Measurements from ENCODE around the gene A4GNT. TPM values are rescaled to one million over a fixed set of nuclear protein-coding genes. Genes with fewer than 3 reads are reported as not detected.

A4GNT gene
- total RNA-seq, 2 experiments from 2014 or later: not detected

- Histone ChIP-seq H2AFZ (ENCODE audit: low read length) (no peak overlapping the region), H3K27ac (ENCODE audit: low read depth, low read length, poor library complexity, severe bottlenecking) (no peak overlapping the region), H3K4me3 (ENCODE audit: low read depth, low read length, poor library complexity, severe bottlenecking) (no peak overlapping the region), H3K9me2 (ENCODE audit: insufficient read depth, low read length) (no peaks in the 10 kb centered on the region), H3K36me3 (ENCODE audit: insufficient read depth, low read length) (no peaks in the 10 kb centered on the region), H3K79me2 (ENCODE audit: insufficient read depth, low read depth, low read length) (no peaks in the 10 kb centered on the region), H3K4me2 (ENCODE audit: low read length) (no peak overlapping the region), H4K20me1 (ENCODE audit: insufficient read depth, low read length) (no peaks in the 10 kb centered on the region), H3K9me3 (ENCODE audit: low read length) (no peaks in the 10 kb centered on the region), H3K4me1 (ENCODE audit: insufficient read depth, low read length, poor library complexity, severe bottlenecking) (no peaks in the 10 kb centered on the region)
- ChIA-PET CTCF (ENCODE audit: unreplicated experiment) (no interaction called here), POLR2A (no interaction called here)
- BruUV-seq (replicated peaks): no TSS peak
- TF ChIP-seq EZH2phosphoT487 (IDR thresholded peaks at IDR 0.05; ENCODE audit: borderline replicate concordance, low read depth, low read length): no peak
- no peak for DNase-seq (ENCODE audit: low spot score)
- intact Hi-C loops (cut with micrococcal nuclease; ENCODE audit: unreplicated experiment): no loop called here
Measured at GRCh38 chr3:138084196-138084595, 48.0 kb downstream of the A4GNT start.

- Histone ChIP-seq H4K20me1 (ENCODE audit: insufficient read depth, low read length) (no peaks in the 10 kb centered on the region), H2AFZ (ENCODE audit: low read length) (no peak overlapping the region), H3K79me2 (ENCODE audit: insufficient read depth, low read depth, low read length) (no peaks in the 10 kb centered on the region), H3K9me3 (ENCODE audit: low read length) (no peaks in the 10 kb centered on the region), H3K4me2 (ENCODE audit: low read length) (no peak overlapping the region), H3K4me3 (ENCODE audit: low read depth, low read length, poor library complexity, severe bottlenecking) (no peak overlapping the region), H3K36me3 (ENCODE audit: insufficient read depth, low read length) (no peaks in the 10 kb centered on the region), H3K9me2 (ENCODE audit: insufficient read depth, low read length) (no peaks in the 10 kb centered on the region), H3K4me1 (ENCODE audit: insufficient read depth, low read length, poor library complexity, severe bottlenecking) (no peaks in the 10 kb centered on the region), H3K27ac (ENCODE audit: low read depth, low read length, poor library complexity, severe bottlenecking) (no peak overlapping the region)
- intact Hi-C loops (cut with micrococcal nuclease; ENCODE audit: unreplicated experiment): no loop called here
- POLR2A ChIA-PET: no interaction called here
- no TSS peak for BruUV-seq (replicated peaks)
- DNase-seq (ENCODE audit: low spot score): no peak
- CTCF ChIA-PET (ENCODE audit: unreplicated experiment): no interaction called here
- TF ChIP-seq CTCF (conservative IDR thresholded peaks at IDR 0.05; ENCODE audit: low read length) (no peak), EZH2phosphoT487 (IDR thresholded peaks at IDR 0.05; ENCODE audit: borderline replicate concordance, low read depth, low read length) (no peak)
Measured at GRCh38 chr3:138082992-138083386, 49.2 kb downstream of the A4GNT start.

- no TSS peak for BruUV-seq (replicated peaks)
- intact Hi-C loops (cut with micrococcal nuclease; ENCODE audit: unreplicated experiment): no loop called here
Measured at GRCh38 chr3:138082085-138082991, 49.9 kb downstream of the A4GNT start.

More at GRCh38 chr3:138082085-138082991, 49.9 kb downstream of the A4GNT start:
- no peak for TF ChIP-seq CTCF (conservative IDR thresholded peaks at IDR 0.05; ENCODE audit: low read length)
- TF ChIP-seq EZH2phosphoT487 (IDR thresholded peaks at IDR 0.05; ENCODE audit: borderline replicate concordance, low read depth, low read length): no peak
- no peaks in the 10 kb centered on the region for H3K9me2 ChIP-seq (ENCODE audit: insufficient read depth, low read length)
- H4K20me1 ChIP-seq (ENCODE audit: insufficient read depth, low read length): no peaks in the 10 kb centered on the region
- H3K4me3 ChIP-seq (ENCODE audit: low read depth, low read length, poor library complexity, severe bottlenecking): no peak overlapping the region
- H3K79me2 ChIP-seq (ENCODE audit: insufficient read depth, low read depth, low read length): no peaks in the 10 kb centered on the region
- no peaks in the 10 kb centered on the region for H3K4me1 ChIP-seq (ENCODE audit: insufficient read depth, low read length, poor library complexity, severe bottlenecking)
- ChIA-PET POLR2A (no interaction called here), CTCF (ENCODE audit: unreplicated experiment) (no interaction called here)
- no peaks in the 10 kb centered on the region for H3K9me3 ChIP-seq (ENCODE audit: low read length)
- no peak overlapping the region for H3K27ac ChIP-seq (ENCODE audit: low read depth, low read length, poor library complexity, severe bottlenecking)
- DNase-seq (ENCODE audit: low spot score): no peak
- H2AFZ ChIP-seq (ENCODE audit: low read length): no peak overlapping the region
- H3K36me3 ChIP-seq (ENCODE audit: insufficient read depth, low read length): no peaks in the 10 kb centered on the region
- H3K4me2 ChIP-seq (ENCODE audit: low read length): no peak overlapping the region

Data from OCI-LY7 (cell line).